A673 (cell line): ENCODE results near the gene CNTROB.

Source experiments
- CTCF ChIP-seq: fragments of 300-800, 200-600 bp; sonication (generic); conservative IDR thresholded peaks from 2 replicates; pipeline ENCODE4 v1.5.1; 2017; ENCODE audit warnings: low read depth, mild to moderate bottlenecking, antibody characterized with exemption, low read length, moderate library complexity, mixed read lengths
- EZH2 ChIP-seq: fragments of 200-600 bp; sonication (generic); IDR thresholded peaks from 2 replicates; pipeline ENCODE4 v1.6.1; 2017; ENCODE audit warnings: borderline replicate concordance, low read depth, mild to moderate bottlenecking, mixed read lengths, antibody characterized with exemption, low read length; ENCODE audit not compliant: poor library complexity, severe bottlenecking

- TF ChIP-seq CTCF (no peak), EZH2 (no peak)
Observed at GRCh38 chr17:7886227-7887037, 45.6 kb upstream of the CNTROB start.
